OCI-LY1 (cell line): ENCODE data around the gene LETMD1.

ENCODE experiments used
- H2AFZ ChIP-seq: fragments of 200-600 bp; sonication (generic), shearing (Covaris generic); 2 replicates; pipeline ENCODE4 v1.6.0; 2014; ENCODE audit warnings: antibody characterized with exemption, mild to moderate bottlenecking, low read length
- H3F3A ChIP-seq: fragments of 200-600 bp; sonication (generic), shearing (Covaris generic); 2 replicates; pipeline ENCODE4 v1.6.0; 2014; ENCODE audit warnings: mild to moderate bottlenecking, antibody characterized with exemption, low read length, moderate library complexity; ENCODE audit not compliant: insufficient read depth
- H3K27ac ChIP-seq: fragments of 200-600 bp; sonication (generic); 2 replicates; pipeline ENCODE4 v1.5.1; 2014; ENCODE audit warnings: low read length, mixed run types, mild to moderate bottlenecking, low read depth; ENCODE audit not compliant: poor library complexity, severe bottlenecking
- H3K27me3 ChIP-seq: fragments of 200-600 bp; sonication (generic); 2 replicates; pipeline ENCODE4 v1.6.0; 2014; ENCODE audit warnings: antibody characterized with exemption, mild to moderate bottlenecking, low read length, moderate library complexity; ENCODE audit not compliant: insufficient read depth
- H3K36me3 ChIP-seq: fragments of 200-600 bp; sonication (generic); 2 replicates; pipeline ENCODE4 v1.6.1; 2014; ENCODE audit warnings: mild to moderate bottlenecking, antibody characterized with exemption, low read length, moderate library complexity, mixed read lengths; ENCODE audit not compliant: insufficient read depth
- H3K4me1 ChIP-seq: fragments of 200-600 bp; sonication (generic); 2 replicates; pipeline ENCODE4 v1.5.1; 2014; ENCODE audit warnings: mild to moderate bottlenecking, low read length, moderate library complexity; ENCODE audit not compliant: insufficient read depth, severe bottlenecking
- H3K4me2 ChIP-seq: fragments of 200-600 bp; sonication (generic), shearing (Covaris generic); 2 replicates; pipeline ENCODE4 v1.6.1; 2014; ENCODE audit warnings: low read length
- H3K4me3 ChIP-seq: fragments of 200-600 bp; sonication (generic); 2 replicates; pipeline ENCODE4 v1.5.1; 2014; ENCODE audit warnings: low read length, low read depth, mild to moderate bottlenecking, mixed read lengths; ENCODE audit not compliant: poor library complexity, severe bottlenecking
- H3K79me2 ChIP-seq: fragments of 200-600 bp; shearing (Covaris generic); 2 replicates; pipeline ENCODE4 v1.6.1; 2016; ENCODE audit warnings: mixed run types, low read length, mixed read lengths; ENCODE audit not compliant: insufficient read depth
- H3K9ac ChIP-seq: fragments of 200-600 bp; sonication (generic), shearing (Covaris generic); 2 replicates; pipeline ENCODE4 v1.6.1; 2014; ENCODE audit warnings: mild to moderate bottlenecking, low read length, mixed read lengths
- H3K9me2 ChIP-seq: fragments of 200-600 bp; sonication (generic), shearing (Covaris generic); 2 replicates; pipeline ENCODE4 v1.6.1; 2014; ENCODE audit warnings: low read depth, mild to moderate bottlenecking, low read length, mixed read lengths
- H3K9me3 ChIP-seq: fragments of 200-600 bp; shearing (Covaris generic); 2 replicates; pipeline ENCODE4 v1.6.1; 2014; ENCODE audit warnings: low read length, mixed read lengths
- H4K20me1 ChIP-seq: fragments of 200-600 bp; sonication (generic), shearing (Covaris generic); 2 replicates; pipeline ENCODE4 v1.6.0; 2016; ENCODE audit warnings: mild to moderate bottlenecking, low read length; ENCODE audit not compliant: insufficient read depth
- CTCF ChIP-seq: fragments of 200-600 bp; sonication (generic), shearing (Covaris generic); IDR thresholded peaks from 2 replicates; pipeline ENCODE4 v1.5.1; 2017; ENCODE audit warnings: mild to moderate bottlenecking, antibody characterized with exemption, low read length, moderate library complexity, mixed read lengths
- EZH2 ChIP-seq: fragments of 200-600 bp; sonication (generic), shearing (Covaris generic); IDR thresholded peaks from 2 replicates; pipeline ENCODE4 v1.8.0; 2017; ENCODE audit warnings: borderline replicate concordance, mixed run types, mild to moderate bottlenecking, antibody characterized with exemption, low read length, moderate library complexity, mixed read lengths

The LETMD1 gene

GRCh38 chr12:51070004-51070403, 21.9 kb downstream of the LETMD1 start:
- no peaks in the 10 kb centered on the region for H3K79me2 ChIP-seq
- no peak overlapping the region for H2AFZ ChIP-seq
- no peak overlapping the region for H3K27ac ChIP-seq
- no peaks in the 10 kb centered on the region for H3K9me3 ChIP-seq
- H4K20me1 ChIP-seq, result no peaks in the 10 kb centered on the region
- no peak overlapping the region for H3K9ac ChIP-seq
- TF ChIP-seq CTCF, result no peak
- H3K36me3 ChIP-seq, result peaks cover 15% of the 10 kb centered on the region; the same call in 1 of the 2 replicates
- no peaks in the 10 kb centered on the region for H3K4me1 ChIP-seq
- no peak overlapping the region for H3K4me2 ChIP-seq
- no peaks in the 10 kb centered on the region for H3K9me2 ChIP-seq
- H3K4me3 ChIP-seq, result no peak overlapping the region
- H3F3A ChIP-seq, result no peaks in the 10 kb centered on the region
- no peaks in the 10 kb centered on the region for H3K27me3 ChIP-seq

GRCh38 chr12:51071663-51072062, 23.5 kb downstream of the LETMD1 start:
- H3K27ac ChIP-seq, result no peak overlapping the region
- no peaks in the 10 kb centered on the region for H3F3A ChIP-seq
- H3K9me3 ChIP-seq, result no peaks in the 10 kb centered on the region
- peaks cover 12% of the 10 kb centered on the region; the same call in 1 of the 2 replicates for H3K36me3 ChIP-seq
- no peak overlapping the region for H3K4me3 ChIP-seq
- H3K79me2 ChIP-seq, result no peaks in the 10 kb centered on the region
- no peak for TF ChIP-seq EZH2
- no peak for TF ChIP-seq CTCF
- no peaks in the 10 kb centered on the region for H3K4me1 ChIP-seq
- no peak overlapping the region for H2AFZ ChIP-seq
- H4K20me1 ChIP-seq, result no peaks in the 10 kb centered on the region
- H3K9ac ChIP-seq, result no peak overlapping the region
- no peaks in the 10 kb centered on the region for H3K27me3 ChIP-seq
- no peaks in the 10 kb centered on the region for H3K9me2 ChIP-seq
- H3K4me2 ChIP-seq, result no peak overlapping the region

GRCh38 chr12:51075390-51075789, 27.3 kb downstream of the LETMD1 start:
- Histone ChIP-seq H3K9ac (no peak overlapping the region), H3K9me3 (no peaks in the 10 kb centered on the region), H3K36me3 (no peaks in the 10 kb centered on the region), H3K4me1 (no peaks in the 10 kb centered on the region), H3K4me3 (no peak overlapping the region), H3K27me3 (no peaks in the 10 kb centered on the region), H3F3A (no peaks in the 10 kb centered on the region), H4K20me1 (no peaks in the 10 kb centered on the region), H2AFZ (no peak overlapping the region), H3K79me2 (no peaks in the 10 kb centered on the region), H3K4me2 (no peak overlapping the region), H3K9me2 (no peaks in the 10 kb centered on the region), H3K27ac (no peak overlapping the region)
- TF ChIP-seq CTCF, result no peak
- TF ChIP-seq EZH2, result no peak
